ACC112 (cell line): Measurements from ENCODE around the gene COP1.

ENCODE experiments used
- H2AFZ ChIP-seq: fragments of 200-600 bp; sonication (generic); one replicate; pipeline ENCODE4 v1.6.0; 2017; ENCODE audit warnings: antibody characterized with exemption, low read length; ENCODE audit not compliant: unreplicated experiment
- H3K27ac ChIP-seq: fragments of 200-600 bp; sonication (generic); 2 replicates; pipeline ENCODE4 v1.5.1; 2014; ENCODE audit warnings: low read depth, mild to moderate bottlenecking, antibody characterized with exemption, low read length, moderate library complexity
- H3K27me3 ChIP-seq: fragments of 200-600 bp; sonication (generic); 2 replicates; pipeline ENCODE4 v1.6.1; 2014; ENCODE audit warnings: mild to moderate bottlenecking, antibody characterized with exemption, low read length, moderate library complexity, mixed read lengths; ENCODE audit not compliant: insufficient read depth
- H3K36me3 ChIP-seq: fragments of 200-600 bp; sonication (generic); 2 replicates; pipeline ENCODE4 v1.6.1; 2016; ENCODE audit warnings: mild to moderate bottlenecking, antibody characterized with exemption, low read length, moderate library complexity, mixed read lengths; ENCODE audit not compliant: insufficient read depth
- H3K4me1 ChIP-seq: fragments of 200-600 bp; sonication (generic); one replicate; pipeline ENCODE4 v1.6.1; 2016; ENCODE audit warnings: low read length, mixed read lengths; ENCODE audit not compliant: insufficient read depth, unreplicated experiment, control insufficient read depth
- H3K4me3 ChIP-seq: fragments of 200-600 bp; sonication (generic); 2 replicates; pipeline ENCODE4 v1.5.1; 2014; ENCODE audit warnings: mild to moderate bottlenecking, low read depth, low read length
- H3K79me2 ChIP-seq: fragments of 200-600 bp; sonication (generic); one replicate; pipeline ENCODE4 v1.6.0; 2016; ENCODE audit warnings: low read length; ENCODE audit not compliant: control insufficient read depth, unreplicated experiment, insufficient read depth

COP1 gene

DNA sequence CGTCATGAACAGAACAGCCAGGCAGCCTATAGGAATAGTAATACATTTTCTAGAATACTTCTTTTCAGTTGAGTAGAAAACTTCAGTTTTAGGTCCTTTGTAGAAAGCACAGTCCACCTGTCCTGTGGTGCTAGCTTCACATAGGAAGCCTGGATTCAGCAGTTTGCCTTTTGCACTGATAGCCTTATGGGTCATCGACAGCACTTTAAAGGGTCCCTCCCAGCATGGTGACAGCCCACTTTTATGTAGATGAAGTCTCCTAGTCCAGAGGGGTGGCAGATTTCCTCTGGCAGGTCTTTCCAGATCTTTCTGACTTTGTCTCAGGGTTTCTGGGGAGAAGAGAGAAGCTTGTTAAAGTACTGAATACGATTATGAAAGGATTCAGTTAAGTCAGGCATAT lies 302.3 kb downstream of the COP1 start:
- H3K27me3 ChIP-seq, result no peaks in the 10 kb centered on the region
- H3K36me3 ChIP-seq, result 0 out of 2 replicates have a peak, but pooled peaks cover 4% of the 10 kb centered on the region
- no peaks in the 10 kb centered on the region for H3K79me2 ChIP-seq
- H3K27ac ChIP-seq, result no peak overlapping the region
- no peak overlapping the region for H3K4me3 ChIP-seq
- no peak overlapping the region for H2AFZ ChIP-seq
- no peaks in the 10 kb centered on the region for H3K4me1 ChIP-seq

- Histone ChIP-seq H3K4me3 (no peak overlapping the region), H3K27me3 (no peaks in the 10 kb centered on the region)
These were observed 304.8 kb downstream of the COP1 start for GRCh38 chr1:175902281-175902680.

DNA sequence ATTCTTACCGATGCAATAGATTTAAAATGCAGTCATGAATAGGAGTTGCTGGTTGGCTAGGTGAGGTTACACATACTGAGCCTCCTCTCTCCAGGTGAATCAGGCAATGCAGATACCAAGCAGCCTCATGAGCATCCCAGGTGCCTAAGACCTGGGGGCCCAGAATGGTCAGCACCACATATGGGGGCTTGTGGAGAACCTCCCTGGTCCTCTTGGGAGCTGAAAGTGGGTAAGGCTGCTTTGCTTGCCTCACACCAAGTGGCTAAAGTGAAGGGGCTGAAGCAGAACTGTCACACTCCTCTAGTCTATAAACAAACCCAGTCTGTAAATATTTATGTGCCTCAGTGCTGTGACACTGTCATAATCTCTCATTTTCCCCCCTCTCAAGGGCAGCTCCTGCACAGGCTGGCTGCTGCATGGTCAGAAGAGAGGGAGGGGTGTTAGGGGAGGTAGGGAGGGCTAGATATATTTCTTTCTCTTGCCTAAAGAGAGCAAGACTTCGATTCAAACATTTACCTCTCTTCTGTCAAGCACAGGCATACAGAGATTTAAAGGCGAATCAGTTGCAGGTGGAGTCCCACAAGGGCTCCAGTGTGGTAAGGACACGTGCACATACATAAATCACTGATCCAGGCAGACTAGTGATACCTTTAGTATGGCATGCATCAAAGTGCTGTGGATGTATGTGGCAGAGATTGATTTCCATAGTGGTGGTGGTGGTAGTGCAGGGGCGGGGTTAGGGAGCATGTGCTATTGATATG lies 305.8 kb downstream of the COP1 start:
- H3K79me2 ChIP-seq, result no peaks in the 10 kb centered on the region
- no peak overlapping the region for H2AFZ ChIP-seq
- H3K27ac ChIP-seq, result no peak overlapping the region
- H3K36me3 ChIP-seq, result 0 out of 2 replicates have a peak, but pooled peaks cover 4% of the 10 kb centered on the region
- no peak overlapping the region for H3K4me3 ChIP-seq
- H3K4me1 ChIP-seq, result no peaks in the 10 kb centered on the region
- no peaks in the 10 kb centered on the region for H3K27me3 ChIP-seq

More at GRCh38 chr1:175902281-175902680, 304.8 kb downstream of the COP1 start:
- Histone ChIP-seq H2AFZ (no peak overlapping the region), H3K79me2 (no peaks in the 10 kb centered on the region), H3K4me1 (no peaks in the 10 kb centered on the region), H3K36me3 (0 out of 2 replicates have a peak, but pooled peaks cover 4% of the 10 kb centered on the region), H3K27ac (no peak overlapping the region)

DNA sequence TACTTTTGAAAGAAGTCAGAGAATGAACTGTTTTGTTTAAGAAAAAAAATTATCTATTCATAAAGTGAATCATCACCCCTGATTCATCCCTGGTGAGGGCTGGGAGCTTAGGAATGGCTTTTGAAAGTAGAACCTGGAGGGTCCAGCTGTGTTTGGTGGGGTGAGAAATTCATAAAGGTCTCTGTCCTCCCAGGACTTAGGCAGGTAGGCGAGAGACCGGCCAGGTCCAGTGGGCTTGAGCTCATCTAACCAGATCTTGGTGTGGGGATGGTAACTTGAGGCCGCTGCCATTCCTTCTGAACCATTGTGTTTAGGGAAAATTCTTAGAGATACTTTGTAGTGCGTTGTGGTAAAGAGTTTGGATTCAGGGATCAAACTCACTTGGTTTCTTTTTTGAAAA lies 306.9 kb downstream of the COP1 start:
- Histone ChIP-seq H3K4me3 (no peak overlapping the region), H2AFZ (no peak overlapping the region), H3K4me1 (no peaks in the 10 kb centered on the region), H3K79me2 (no peaks in the 10 kb centered on the region), H3K27ac (no peak overlapping the region), H3K36me3 (0 out of 2 replicates have a peak, but pooled peaks cover 4% of the 10 kb centered on the region), H3K27me3 (no peaks in the 10 kb centered on the region)

DNA sequence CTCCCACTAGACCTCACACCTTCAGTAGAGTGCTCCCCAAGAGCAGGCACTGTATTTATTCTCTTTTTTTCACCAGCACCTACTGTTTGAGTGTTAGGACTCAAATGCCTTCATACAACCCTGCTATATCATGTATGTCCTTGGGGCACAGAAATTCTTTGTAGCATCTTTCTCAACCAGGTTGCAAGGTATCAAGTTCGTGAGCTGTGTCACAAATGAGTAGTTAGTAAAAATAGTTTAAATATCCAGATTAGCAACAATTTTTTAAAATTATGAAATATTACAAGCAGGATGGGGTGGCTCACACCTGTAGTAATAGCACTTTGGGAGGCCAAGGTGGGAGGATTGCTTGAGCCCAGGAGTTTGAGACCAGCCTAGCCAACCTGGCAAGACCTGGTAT lies 311.1 kb downstream of the COP1 start:
- H3K27me3 ChIP-seq, result no peaks in the 10 kb centered on the region
- no peak overlapping the region for H3K27ac ChIP-seq
- no peaks in the 10 kb centered on the region for H3K36me3 ChIP-seq
- no peaks in the 10 kb centered on the region for H3K4me1 ChIP-seq
- H2AFZ ChIP-seq, result no peak overlapping the region
- no peak overlapping the region for H3K4me3 ChIP-seq
- no peaks in the 10 kb centered on the region for H3K79me2 ChIP-seq
